NT2/D1 (cell line): ENCODE results near the gene LAGE3.

Source experiments
- SUZ12 ChIP-seq: IDR thresholded peaks from 2 replicates; pipeline ENCODE4 v1.6.1; 2011; ENCODE audit not compliant: insufficient read length, insufficient read depth; ENCODE audit errors: extremely low read depth
- YY1 ChIP-seq: IDR thresholded peaks from 2 replicates; pipeline ENCODE4 v1.6.1; 2011; ENCODE audit not compliant: insufficient read length, insufficient read depth

DNA sequence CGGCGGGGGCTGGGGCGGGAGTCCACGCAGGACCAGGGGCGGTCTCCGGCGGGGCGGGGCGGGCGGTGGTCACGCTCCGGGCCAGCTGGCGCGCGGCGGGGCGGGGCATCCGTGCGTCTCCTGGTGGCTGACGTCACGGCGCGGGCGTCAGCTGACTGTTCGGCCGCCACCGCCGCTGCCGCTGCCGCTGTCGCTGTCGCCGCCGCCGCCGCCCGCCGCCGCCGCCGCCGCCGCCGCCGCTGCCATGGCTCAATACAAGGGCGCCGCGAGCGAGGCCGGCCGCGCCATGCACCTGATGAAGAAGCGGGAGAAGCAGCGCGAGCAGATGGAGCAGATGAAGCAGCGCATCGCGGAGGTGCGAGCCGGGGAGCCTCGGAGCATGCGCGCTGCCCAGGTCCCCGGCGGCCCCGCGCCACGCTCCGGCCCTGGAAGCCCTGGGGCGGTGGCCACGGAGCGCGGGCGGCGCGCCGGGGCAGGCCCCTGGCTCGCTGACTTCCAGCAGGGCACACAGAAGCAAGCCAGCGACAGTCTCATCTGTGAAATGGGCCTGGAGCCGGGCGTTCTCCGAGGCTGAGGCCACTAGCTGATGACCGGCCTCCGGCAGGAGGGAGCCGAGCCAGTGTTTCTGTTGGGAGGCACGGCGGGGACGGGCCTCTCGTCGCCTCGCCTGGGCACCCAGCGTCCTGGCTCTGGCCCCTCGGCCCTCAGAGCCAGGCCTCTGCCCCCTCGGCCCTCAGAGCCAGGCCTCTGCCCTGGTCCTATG is 34.9 kb downstream of the LAGE3 start, which contains the start of gene FAM50A:
- TF ChIP-seq SUZ12 (no peak), YY1 (no peak)
